ENCODE measurements around the gene MUC5AC.
"Not testable (repeated sequence)": the region's sequence is repeated elsewhere in the genome, so short reads cannot be mapped to it uniquely, and the experiment has no call there.

DNA sequence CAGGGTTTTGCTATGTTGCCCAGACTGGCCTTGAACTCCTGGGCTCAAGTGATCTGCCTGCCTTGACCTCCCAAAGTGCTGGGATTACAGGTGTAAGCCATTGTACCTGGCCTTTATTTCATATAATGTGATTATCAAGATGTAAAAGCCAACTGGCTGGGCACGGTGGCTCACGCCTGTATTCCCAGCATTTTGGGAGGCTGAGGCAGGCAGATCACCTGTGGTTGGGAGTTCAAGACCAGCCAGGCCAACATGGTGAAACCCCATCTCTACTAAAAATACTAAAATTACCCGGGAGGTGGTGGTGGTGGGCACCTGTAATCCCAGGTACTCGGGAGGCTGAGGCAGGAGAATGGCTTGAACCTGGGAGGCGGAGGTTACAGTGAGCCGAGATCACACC is 42.5 kb upstream of the MUC5AC start:
- TF ChIP-seq CTCF, POLR2A (IDR thresholded peaks at IDR 0.05): not testable (repeated sequence)

Data from heart left ventricle (tissue), 13 donors.